HS-5 (cell line): ENCODE measurements around the gene ADGRG6.
"Not testable (repeated sequence)": the region's sequence is repeated elsewhere in the genome, so short reads cannot be mapped to it uniquely, and the experiment has no call there.

Experiments used
- DNase-seq: peaks from one replicate; pipeline ENCODE4 v3.0.0-alpha.2; 2012; ENCODE audit warnings: low read depth

Gene ADGRG6

DNA sequence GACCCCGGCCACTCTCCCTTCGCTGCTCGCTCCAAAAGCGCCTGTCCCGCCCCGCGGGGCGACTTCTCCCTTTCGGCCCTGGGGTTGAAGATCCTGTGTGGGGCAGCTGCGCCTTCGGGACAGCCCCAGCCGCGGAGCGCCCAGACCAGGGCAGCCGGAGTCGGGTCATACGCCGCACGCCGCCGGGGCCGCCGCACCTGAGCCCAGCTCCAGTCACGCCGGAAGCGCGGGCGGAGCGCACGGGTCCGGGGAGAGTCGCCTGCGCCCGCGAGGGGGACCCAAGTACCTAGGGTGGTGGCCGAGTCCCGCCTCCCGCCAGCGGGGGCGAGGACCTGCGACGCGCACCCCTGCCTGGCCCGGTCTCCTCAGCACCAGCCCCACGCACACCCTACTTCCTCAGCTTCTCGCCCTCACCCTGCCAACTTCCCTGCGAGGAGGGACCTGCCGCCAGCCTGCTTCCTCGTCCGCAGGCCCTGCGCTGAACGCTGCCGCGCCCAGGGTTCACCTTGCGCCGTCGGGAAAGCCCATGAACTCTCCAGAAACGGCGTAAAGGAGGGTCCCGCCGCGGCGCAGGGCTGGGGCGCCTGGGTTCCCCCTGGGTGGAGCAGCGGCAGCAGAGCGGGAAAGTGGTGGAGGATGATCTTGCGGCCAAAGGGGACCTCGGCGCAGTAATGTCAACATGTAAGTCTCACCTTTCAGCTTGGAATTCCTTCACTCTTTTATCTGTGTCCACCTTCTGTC lies at the start of gene ADGRG6:
Gene ADGRG6 (plus strand): TSS at position 357 of the 741 bp plus-strand sequence. CDS start 323 bp downstream, at position 680.
- DNase-seq = no peak

GRCh38 chr6:142254513-142254912 lies 47.3 kb upstream of the ADGRG6 start:
- no peak for DNase-seq

DNA sequence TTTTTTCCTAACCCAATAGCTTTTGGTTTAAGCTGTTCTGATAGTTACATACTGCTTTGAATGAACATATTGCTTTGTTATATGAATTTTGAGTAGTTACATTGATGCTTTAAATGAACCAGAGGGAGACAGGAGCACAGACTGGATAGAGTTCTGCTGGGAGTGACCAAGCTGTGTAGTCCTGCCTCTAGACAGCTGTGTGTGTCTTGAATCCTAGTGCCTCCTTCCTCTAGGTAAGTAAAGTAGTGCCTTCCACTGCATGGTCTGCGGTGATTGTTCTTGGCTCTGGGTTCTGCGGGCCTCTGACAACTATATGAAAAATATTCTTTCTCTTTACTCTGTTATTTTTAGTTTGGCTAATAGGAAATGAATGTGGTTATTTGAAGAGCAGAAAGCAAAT lies 46.0 kb upstream of the ADGRG6 start:
- no peak for DNase-seq

- DNase-seq = no peak
Observed at GRCh38 chr6:142258305-142258704, 43.5 kb upstream of the ADGRG6 start.

- no peak for DNase-seq
Observed at GRCh38 chr6:142258757-142259156, 43.0 kb upstream of the ADGRG6 start.

DNA sequence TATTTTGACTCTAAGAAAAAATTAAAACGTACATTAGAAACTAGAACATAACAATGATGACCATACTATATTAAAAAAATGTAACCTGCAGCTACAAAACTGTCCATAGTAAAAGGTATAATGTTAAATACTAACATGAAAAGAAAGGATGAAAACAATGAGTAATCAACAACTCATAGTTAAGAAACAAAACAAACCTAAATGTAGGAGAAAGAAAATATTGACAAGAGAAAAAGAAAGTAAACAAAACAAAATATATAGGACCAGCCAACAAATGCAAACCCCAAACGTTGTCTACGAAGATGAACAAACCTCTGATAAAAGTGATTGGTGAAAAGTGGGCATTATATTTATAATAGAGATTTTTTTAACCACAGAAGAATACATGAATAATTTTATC lies 41.1 kb upstream of the ADGRG6 start:
- no peak for DNase-seq

DNA sequence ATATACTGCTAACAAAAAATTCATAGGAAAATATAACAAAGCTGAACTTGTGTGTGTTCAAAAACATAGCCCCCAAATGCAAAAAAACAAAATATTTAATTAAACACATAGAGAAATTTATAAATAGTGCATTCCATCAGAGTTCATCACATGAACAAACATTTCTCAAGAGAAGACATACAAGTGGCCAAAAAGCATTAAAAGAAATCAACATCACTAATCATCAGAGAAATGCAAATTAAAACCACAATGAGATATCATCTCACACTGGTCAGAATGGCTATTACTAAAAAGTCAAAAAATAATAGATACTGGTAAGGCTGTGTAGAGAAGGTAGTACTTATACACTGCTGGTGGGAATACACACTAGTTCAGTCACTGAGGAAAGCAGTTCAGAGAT lies 39.6 kb upstream of the ADGRG6 start:
- DNase-seq = no peak

DNA sequence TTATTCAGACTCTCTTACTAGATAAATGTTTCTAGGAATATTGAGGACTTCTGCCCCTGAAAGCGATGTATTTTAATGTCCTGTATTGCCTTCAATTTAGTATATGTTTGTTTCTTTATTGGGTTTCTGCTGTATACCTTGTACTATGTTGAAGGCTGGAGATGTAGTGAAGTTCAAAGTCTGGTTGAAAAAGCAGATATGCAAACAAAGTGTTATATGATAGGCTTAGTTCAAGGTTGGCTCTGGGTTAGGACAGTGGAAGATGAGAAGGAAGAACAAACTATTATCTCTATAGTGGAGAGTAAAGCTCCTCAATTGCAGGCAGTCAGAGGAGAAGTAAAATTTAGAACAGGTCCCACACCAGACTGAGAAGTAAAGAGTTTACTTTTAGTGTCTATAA lies 36.3 kb upstream of the ADGRG6 start:
- DNase-seq = no peak

GRCh38 chr6:142266060-142266459 lies 35.7 kb upstream of the ADGRG6 start:
- DNase-seq = no peak

DNA sequence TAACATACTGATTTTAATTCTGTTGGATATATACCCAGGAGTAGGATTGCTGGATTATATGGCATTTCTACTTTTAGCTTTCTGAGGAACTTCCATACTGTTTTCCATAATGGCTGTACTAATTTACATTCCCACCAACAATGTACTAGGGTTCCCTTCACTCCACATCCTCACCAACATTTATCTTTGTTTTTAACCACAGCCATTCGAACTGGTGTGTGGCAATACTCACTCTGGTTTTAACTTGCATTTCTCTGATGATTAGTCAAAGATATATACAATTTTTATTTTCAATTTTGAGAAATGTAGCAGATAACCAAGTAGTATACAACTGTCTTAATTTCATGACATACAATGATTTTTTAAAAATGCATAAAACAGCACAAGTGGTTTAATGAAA lies 30.3 kb upstream of the ADGRG6 start:
- DNase-seq = no peak

DNA sequence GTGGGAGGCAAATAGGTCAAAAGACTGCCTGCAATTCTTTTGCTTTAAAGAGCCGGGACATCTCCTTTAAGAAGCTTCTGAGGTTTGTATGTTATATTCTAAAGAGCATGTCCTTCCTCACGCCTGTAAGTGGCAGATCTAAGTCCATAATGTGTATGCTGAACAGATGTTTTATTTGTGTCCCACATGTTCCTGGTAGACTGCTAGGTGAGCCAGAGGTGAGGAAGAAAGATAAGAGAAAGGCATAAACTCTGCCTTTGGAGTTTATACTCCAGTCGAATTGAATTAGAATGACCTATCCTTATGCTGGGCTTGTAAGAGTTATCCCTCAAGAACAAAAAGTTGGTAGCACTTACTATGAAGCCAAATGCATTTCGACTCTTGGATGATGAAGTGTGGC lies 27.2 kb upstream of the ADGRG6 start:
- no peak for DNase-seq

- DNase-seq = no peak
Observed at GRCh38 chr6:142275236-142276006, 26.4 kb upstream of the ADGRG6 start.

GRCh38 chr6:142276256-142276655 lies 25.6 kb upstream of the ADGRG6 start:
- no peak for DNase-seq

DNA sequence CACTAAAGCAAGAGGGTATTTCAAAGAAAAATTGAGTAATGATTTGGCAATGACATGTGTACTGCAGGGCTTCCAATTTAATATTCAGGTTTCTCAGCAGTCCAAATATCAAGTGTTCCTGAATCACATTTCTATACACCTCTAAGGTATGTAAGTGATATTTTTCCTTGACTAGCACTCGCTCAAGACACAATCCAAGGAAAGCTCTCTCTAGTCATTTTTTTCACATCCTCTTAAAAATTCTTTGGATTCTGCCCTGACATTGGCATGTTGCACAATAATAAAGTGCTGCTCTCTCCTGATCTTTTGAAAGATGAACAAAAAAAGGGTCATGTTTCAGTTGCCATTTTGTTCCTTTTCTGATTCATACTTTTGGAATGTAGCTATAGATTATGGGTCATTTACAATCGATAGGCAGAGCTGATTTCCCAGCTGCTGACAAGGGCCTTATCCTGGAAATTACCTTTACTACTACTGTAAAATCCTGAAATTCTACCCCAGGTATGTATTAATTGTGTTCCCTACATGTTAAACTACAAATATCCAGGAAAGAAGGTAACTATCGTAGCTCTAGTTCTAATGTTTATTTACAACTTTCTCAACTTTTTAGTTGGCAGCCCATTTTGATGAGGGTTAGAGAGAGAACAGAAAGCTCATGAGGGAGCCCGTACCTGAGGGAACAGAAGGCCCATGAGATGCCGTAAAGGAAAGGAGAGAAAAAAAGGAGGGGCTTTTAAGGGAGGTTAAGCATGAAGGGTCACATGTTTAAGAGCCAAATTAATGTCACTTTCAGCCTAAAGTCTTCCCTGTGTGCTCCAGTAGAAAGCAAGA lies 22.2 kb upstream of the ADGRG6 start:
- DNase-seq = peak; percentile 36

DNA sequence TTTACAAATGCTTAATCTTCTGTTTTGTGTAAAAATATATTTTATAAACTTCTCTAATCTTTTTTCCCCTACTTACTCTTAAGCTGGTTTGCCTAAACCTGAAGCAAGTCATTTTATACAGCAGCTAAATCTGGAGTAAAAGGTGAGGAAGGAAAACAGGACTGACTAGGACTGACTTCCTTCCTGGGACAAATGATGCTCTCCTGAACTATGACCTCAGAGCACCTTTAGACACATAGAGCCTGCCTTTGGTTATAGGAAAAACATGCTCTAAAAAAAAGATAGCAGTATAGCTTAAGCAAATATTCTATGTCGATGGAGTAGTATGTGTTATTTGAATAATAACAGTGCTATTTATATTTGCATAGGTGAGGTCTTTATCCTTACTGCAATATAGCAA lies 21.5 kb upstream of the ADGRG6 start:
- DNase-seq = no peak

GRCh38 chr6:142280927-142281326 lies 20.9 kb upstream of the ADGRG6 start:
- DNase-seq = no peak

GRCh38 chr6:142283138-142283537 lies 18.7 kb upstream of the ADGRG6 start:
- DNase-seq = not testable (repeated sequence)

DNA sequence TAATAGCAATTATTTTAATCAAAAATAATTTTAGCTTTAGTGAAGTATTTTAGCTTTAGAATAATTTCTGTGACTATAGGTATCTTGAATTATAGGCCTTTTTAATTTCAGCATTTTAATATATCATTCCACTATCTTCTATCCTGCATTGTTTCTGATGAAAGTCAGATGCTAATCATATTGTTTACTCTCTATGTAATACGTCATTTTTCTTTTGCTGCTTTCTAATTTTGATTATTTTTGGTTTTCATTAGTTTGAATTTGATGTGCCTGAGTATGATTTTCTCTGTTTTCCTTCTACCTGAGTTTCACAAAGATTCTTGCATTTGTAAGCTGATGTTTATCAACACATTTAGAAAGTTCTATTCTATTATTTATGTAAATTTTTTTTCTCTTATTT lies 17.4 kb upstream of the ADGRG6 start:
- no peak for DNase-seq

DNA sequence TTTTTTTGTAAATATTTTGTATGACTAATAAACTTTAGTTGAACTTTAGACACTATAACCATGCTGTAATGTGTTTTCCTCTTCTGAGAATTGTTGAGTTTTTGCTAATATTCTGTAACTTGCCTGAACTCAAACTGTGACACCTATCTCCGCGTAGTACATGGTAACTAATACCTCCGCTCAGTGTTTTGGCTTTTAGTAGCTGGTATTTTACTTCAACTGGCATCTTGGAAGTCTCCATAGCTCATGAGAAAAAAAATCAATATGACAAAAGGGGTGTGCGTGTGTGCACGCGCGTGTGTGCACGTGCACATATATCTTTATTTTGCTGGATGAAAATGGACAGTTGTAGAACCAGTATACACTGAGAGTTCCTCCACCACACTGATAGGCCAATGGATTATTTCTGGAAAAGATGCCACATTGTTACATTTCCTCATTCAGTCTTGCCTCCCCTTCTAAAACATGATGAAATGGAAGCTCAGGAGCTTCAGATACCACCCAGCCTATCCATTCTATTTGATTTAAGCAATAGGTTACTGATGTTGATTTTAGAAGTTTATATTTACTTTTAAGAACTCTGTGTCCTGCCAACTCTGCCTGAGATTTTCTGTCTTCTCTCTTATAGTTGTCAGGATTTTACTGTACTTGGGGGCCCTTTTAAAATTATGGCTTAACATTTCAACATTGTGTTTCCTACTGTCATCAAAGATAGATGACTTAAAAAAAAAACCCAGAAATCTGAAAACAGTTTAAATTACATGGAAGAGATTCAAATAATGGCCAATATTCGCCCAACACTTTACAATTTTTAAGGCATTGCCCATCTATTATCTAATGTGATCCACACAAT lies 16.3 kb upstream of the ADGRG6 start:
- DNase-seq = no peak

DNA sequence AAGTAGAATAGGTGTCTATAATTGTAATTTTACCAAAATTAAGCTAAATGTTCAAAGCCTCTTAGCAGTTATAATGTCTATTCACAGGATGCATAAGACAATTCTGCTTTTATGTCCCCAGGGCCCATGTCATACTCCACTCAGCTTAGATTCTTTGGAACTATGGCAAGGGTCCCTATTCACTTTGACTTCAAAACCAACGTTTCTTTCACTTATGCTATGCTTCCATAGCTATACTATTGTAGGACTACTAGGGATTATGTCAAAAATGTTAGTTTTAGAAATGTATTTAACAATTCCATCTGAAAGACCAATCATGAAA lies 15.8 kb upstream of the ADGRG6 start:
- DNase-seq = no peak

- DNase-seq = no peak
Observed at GRCh38 chr6:142289687-142290086, 12.1 kb upstream of the ADGRG6 start.

DNA sequence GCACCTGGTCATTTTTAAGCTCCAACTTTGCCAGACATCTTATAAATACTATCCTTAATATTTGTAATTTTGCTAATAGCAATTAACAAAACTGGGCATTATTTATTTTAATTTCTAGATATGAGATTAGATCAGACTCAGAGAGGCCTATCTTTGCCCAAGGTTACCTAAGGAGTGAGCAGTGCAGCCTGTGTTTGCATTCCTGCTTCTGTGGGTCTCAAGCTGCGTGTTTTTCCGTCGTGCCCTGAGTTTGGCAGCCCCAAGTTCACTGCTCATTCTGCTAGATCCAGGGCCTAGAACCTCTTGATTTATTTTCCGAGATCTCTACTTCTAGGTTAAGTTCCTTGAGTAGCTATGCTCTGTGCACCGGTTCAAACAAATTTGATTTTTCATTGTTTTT lies 11.0 kb upstream of the ADGRG6 start:
- no peak for DNase-seq
